Suprapubic skin (tissue), 4 donors: ENCODE measurements around the gene FAM53A. TPM values are rescaled to one million over a fixed set of nuclear protein-coding genes. Genes with fewer than 3 reads are reported as not detected.

Source experiments
- DNase-seq, 2 donors: peaks; one replicate each; pipeline ENCODE4 v3.0.0-alpha.2; 2019; ENCODE audit warnings: low spot score in 2 of 2
- H3K27ac ChIP-seq: fragments of 200-600 bp; sonication (generic); one replicate; pipeline ENCODE4 v1.5.1; 2019
- H3K27me3 ChIP-seq: fragments of 200-600 bp; sonication (generic); one replicate; pipeline ENCODE4 v1.5.1; 2019
- H3K36me3 ChIP-seq: fragments of 200-600 bp; sonication (generic); one replicate; pipeline ENCODE4 v1.5.1; 2019
- H3K4me1 ChIP-seq: fragments of 200-600 bp; sonication (generic); one replicate; pipeline ENCODE4 v1.5.1; 2019
- H3K4me3 ChIP-seq: fragments of 200-600 bp; sonication (generic); one replicate; pipeline ENCODE4 v1.5.1; 2019; ENCODE audit warnings: mild to moderate bottlenecking
- H3K9me3 ChIP-seq: fragments of 200-600 bp; sonication (generic); one replicate; pipeline ENCODE4 v1.5.1; 2019
- CTCF ChIP-seq, 2 donors: fragments of 200-600 bp in 1 of 2; fragments of 450-650 bp in 1 of 2; sonication (generic) in 1 of 2; IDR thresholded peaks; one replicate each; pipeline ENCODE4 v1.5.1; 2016 to 2019; ENCODE audit warnings: antibody characterized with exemption in 2 of 2, mild to moderate bottlenecking in 1 of 2, moderate library complexity in 1 of 2
- EP300 ChIP-seq: sonication (generic); formaldehyde crosslinking; IDR thresholded peaks from one replicate; pipeline ENCODE4 v1.6.1; 2017; ENCODE audit warnings: antibody characterized with exemption
- POLR2A ChIP-seq, 2 donors: fragments of 450-650 bp; IDR thresholded peaks; one replicate each; pipeline ENCODE4 v1.6.1; 2017; ENCODE audit warnings: antibody characterized with exemption in 2 of 2, mild to moderate bottlenecking in 2 of 2, moderate library complexity in 2 of 2
- POLR2AphosphoS5 ChIP-seq, 3 donors: sonication (generic); formaldehyde crosslinking; IDR thresholded peaks; one replicate each; pipeline ENCODE4 v1.6.1; 2017; ENCODE audit warnings: antibody characterized with exemption in 3 of 3
- WGBS: methylation state at CpG from one replicate; pipeline ENCODE4 v1.1.5; 2018; 5-methylcytosine and 5-hydroxymethylcytosine counted together
- total RNA-seq, 4 donors: library from RNA; depleted of rRNA; stranded (reverse); fragments of >200 nt; gene quantifications; one replicate each; pipeline ENCODE4 v1.1.0, GENCODE V29; 2016

The FAM53A gene
- total RNA-seq, 4 donors from 2014 or later: 2.2 to 8.0 (median 4.9) TPM

- H3K9me3 ChIP-seq: no peaks in the 10 kb centered on the region
- no peak overlapping the region for H3K27ac ChIP-seq
- H3K36me3 ChIP-seq: no peaks in the 10 kb centered on the region
- H3K27me3 ChIP-seq: peaks cover 7% of the 10 kb centered on the region
- H3K4me1 ChIP-seq: peaks cover 4% of the 10 kb centered on the region
- 56% methylated on average over 4 of the region's 7 CpGs for WGBS
- TF ChIP-seq POLR2AphosphoS5 (IDR thresholded peaks at IDR 0.05) (no peak), CTCF (IDR thresholded peaks at IDR 0.05) (no peak), EP300 (no peak), POLR2A (IDR thresholded peaks at IDR 0.05) (no peak)
- DNase-seq: peak in 1 of 2 donors; percentile 75
- no peak overlapping the region for H3K4me3 ChIP-seq
Measured at GRCh38 chr4:1633993-1634392, 50.1 kb downstream of the FAM53A start.

DNA sequence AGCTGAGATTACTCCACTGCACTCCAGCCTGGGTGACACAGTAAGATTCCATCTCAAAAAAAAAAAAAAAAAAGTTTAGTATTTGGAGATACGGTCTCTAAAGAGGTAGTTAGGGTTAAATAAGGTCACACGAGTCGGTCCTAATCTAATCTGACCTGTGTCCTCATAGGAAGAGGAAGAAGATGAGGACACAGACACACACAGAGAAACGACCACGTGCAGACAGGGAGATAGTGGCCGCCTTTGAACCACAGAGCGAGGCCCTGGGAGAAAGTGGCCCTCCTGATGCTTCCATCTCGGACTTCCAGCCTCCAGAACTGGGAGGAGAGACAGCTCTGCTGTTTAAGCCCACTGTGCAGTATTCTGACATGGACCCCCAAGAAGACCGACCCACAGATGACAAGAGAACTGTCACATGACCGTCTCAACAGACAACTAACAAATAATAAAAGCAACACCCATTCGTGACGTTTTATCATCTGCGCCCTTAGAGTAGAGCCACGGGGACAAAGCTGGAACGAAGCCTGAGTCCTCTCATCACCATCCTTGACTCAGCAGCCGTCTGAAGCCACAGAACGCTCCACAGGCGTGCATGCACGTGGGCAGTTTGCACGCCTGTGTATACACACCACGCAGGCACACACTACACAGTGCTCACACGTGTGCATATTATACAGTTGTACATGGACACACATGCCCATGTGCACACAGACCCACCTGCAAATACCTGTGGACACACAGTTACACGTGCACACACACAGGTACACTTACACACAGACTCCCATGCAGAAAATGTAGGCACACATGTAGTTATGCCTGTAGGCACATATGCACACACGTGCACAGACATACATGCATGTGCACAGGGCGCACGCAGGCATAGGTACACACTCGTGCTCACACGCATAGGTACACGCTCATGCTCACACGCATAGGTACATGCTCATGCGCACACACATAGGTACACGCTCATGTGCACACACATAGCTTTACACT lies 51.7 kb downstream of the FAM53A start:
- 84% methylated on average over 32 of the region's 32 CpGs for WGBS
- no peaks in the 10 kb centered on the region for H3K36me3 ChIP-seq

DNA sequence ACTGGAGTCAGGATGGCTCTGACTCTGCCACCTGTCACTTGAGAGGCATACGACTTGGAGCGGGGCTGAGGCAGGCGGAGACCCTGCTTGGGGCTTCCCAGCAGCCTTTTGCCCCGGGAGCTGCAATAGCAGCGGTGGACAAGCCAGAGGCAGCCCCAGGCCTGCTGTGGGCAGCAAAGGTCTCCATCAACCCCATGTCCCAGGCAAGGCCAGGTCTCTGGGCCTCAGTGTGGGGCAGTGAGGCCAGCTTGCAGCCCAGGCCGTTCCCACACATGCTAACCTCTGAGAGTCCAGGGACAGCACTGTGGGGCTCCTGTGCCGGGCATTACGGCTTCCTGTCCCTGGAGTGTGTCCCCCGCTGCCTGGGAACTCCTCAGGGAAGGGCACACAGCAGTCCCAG lies 53.0 kb downstream of the FAM53A start:
- peaks cover 4% of the 10 kb centered on the region for H3K4me1 ChIP-seq
- H3K9me3 ChIP-seq: no peaks in the 10 kb centered on the region
- peaks cover 7% of the 10 kb centered on the region for H3K27me3 ChIP-seq
- no peak overlapping the region for H3K27ac ChIP-seq
- no peak overlapping the region for H3K4me3 ChIP-seq
- no peak for TF ChIP-seq POLR2AphosphoS5 (IDR thresholded peaks at IDR 0.05)
- no peak for TF ChIP-seq EP300
- TF ChIP-seq POLR2A (IDR thresholded peaks at IDR 0.05): no peak
- DNase-seq: no peak
- 93% methylated on average over 8 of the region's 9 CpGs for WGBS
- H3K36me3 ChIP-seq: no peaks in the 10 kb centered on the region

More for the DNA sequence above, 51.7 kb downstream of the FAM53A start:
- DNase-seq: no peak
- Histone ChIP-seq H3K27ac (no peak overlapping the region), H3K9me3 (no peaks in the 10 kb centered on the region), H3K27me3 (peaks cover 7% of the 10 kb centered on the region), H3K4me3 (no peak overlapping the region), H3K4me1 (peaks cover 4% of the 10 kb centered on the region)
- TF ChIP-seq POLR2A (IDR thresholded peaks at IDR 0.05) (no peak), POLR2AphosphoS5 (IDR thresholded peaks at IDR 0.05) (no peak), CTCF (IDR thresholded peaks at IDR 0.05) (no peak), EP300 (no peak)

- Histone ChIP-seq H3K4me3 (no peak overlapping the region), H3K36me3 (no peaks in the 10 kb centered on the region), H3K27me3 (peaks cover 7% of the 10 kb centered on the region), H3K27ac (no peak overlapping the region), H3K4me1 (peaks cover 4% of the 10 kb centered on the region), H3K9me3 (no peaks in the 10 kb centered on the region)
- no peak for TF ChIP-seq POLR2A (IDR thresholded peaks at IDR 0.05)
- no peak for TF ChIP-seq POLR2AphosphoS5 (IDR thresholded peaks at IDR 0.05)
- no peak for TF ChIP-seq CTCF (IDR thresholded peaks at IDR 0.05)
- TF ChIP-seq EP300: no peak
- 89% methylated on average over 6 of the region's 19 CpGs for WGBS
- DNase-seq: peak; percentile 56 to 76
Measured at GRCh38 chr4:1630266-1630665, 53.8 kb downstream of the FAM53A start.

GRCh38 chr4:1629699-1630083 lies 54.4 kb downstream of the FAM53A start:
- Histone ChIP-seq H3K27me3 (peaks cover 7% of the 10 kb centered on the region), H3K27ac (no peak overlapping the region), H3K4me3 (no peak overlapping the region), H3K36me3 (no peaks in the 10 kb centered on the region), H3K4me1 (peaks cover 4% of the 10 kb centered on the region), H3K9me3 (no peaks in the 10 kb centered on the region)
- no peak for TF ChIP-seq POLR2A (IDR thresholded peaks at IDR 0.05)
- no peak for TF ChIP-seq EP300
- no peak for TF ChIP-seq POLR2AphosphoS5 (IDR thresholded peaks at IDR 0.05)
- TF ChIP-seq CTCF (IDR thresholded peaks at IDR 0.05): no peak
- WGBS: 73% methylated on average over 2 of the region's 10 CpGs
- no peak for DNase-seq
